Limb (tissue), 2 donors: Measurements from ENCODE around the gene NLRP10.

Source experiments
- DNase-seq, 2 donors: peaks; one replicate each; pipeline ENCODE4 v3.0.0-alpha.2; 2016; ENCODE audit errors: extremely low spot score in 2 of 2

NLRP10 gene

GRCh38 chr11:7977232-7977917 lies 12.1 kb upstream of the NLRP10 start:
- no peak for DNase-seq

- no peak for DNase-seq
These were observed 9.4 kb upstream of the NLRP10 start for GRCh38 chr11:7974668-7975067.

GRCh38 chr11:7973011-7973410 lies 7.8 kb upstream of the NLRP10 start:
- no peak for DNase-seq

- DNase-seq: no peak
These were observed 6.6 kb upstream of the NLRP10 start for GRCh38 chr11:7971846-7972245.

- DNase-seq: no peak
These were observed 4.8 kb upstream of the NLRP10 start for GRCh38 chr11:7969756-7970646.

GRCh38 chr11:7968686-7969085 lies 3.4 kb upstream of the NLRP10 start:
- DNase-seq: no peak

- no peak for DNase-seq
These were observed 2.6 kb upstream of the NLRP10 start for GRCh38 chr11:7967826-7968225.

- DNase-seq: no peak
These were observed 1.9 kb upstream of the NLRP10 start for GRCh38 chr11:7967097-7967496.

GRCh38 chr11:7964873-7965272 lies 374 bp downstream of the NLRP10 start:
- no peak for DNase-seq

GRCh38 chr11:7964261-7964660 lies 986 bp downstream of the NLRP10 start:
- DNase-seq: no peak

GRCh38 chr11:7955191-7955590 lies 10.1 kb downstream of the NLRP10 start:
- no peak for DNase-seq

- DNase-seq: no peak
These were observed 15.3 kb downstream of the NLRP10 start for GRCh38 chr11:7949934-7950333.

GRCh38 chr11:7944123-7944522 lies 21.1 kb downstream of the NLRP10 start:
- no peak for DNase-seq

GRCh38 chr11:7941608-7942007 lies 23.6 kb downstream of the NLRP10 start, which contains the start of gene OR10A3:
OR10A3 (minus strand) TSS chr11:7941708; CDS start chr11:7939520, 2,188 bp downstream.
- no peak for DNase-seq

GRCh38 chr11:7941146-7941545 lies 24.1 kb downstream of the NLRP10 start:
- DNase-seq: no peak

- DNase-seq: no peak
These were observed 28.6 kb downstream of the NLRP10 start for GRCh38 chr11:7936615-7937014.

- DNase-seq: no peak
These were observed 34.1 kb downstream of the NLRP10 start, which contains the start of gene OR10A6 for GRCh38 chr11:7931168-7931567. OR10A6 (minus strand) TSS chr11:7931268; CDS start chr11:7928662, 2,606 bp downstream.

- no peak for DNase-seq
These were observed 37.6 kb downstream of the NLRP10 start for GRCh38 chr11:7927635-7928034.

GRCh38 chr11:7924536-7924935 lies 40.7 kb downstream of the NLRP10 start:
- DNase-seq: no peak

- no peak for DNase-seq
These were observed 47.1 kb downstream of the NLRP10 start for GRCh38 chr11:7918141-7918540.
